Activated CD8-positive, alpha-beta memory T cell treated with anti-CD3 and anti-CD28 coated beads for 36 hours (primary cell): ENCODE results near the gene TPI1. TPM values are rescaled to one million over a fixed set of nuclear protein-coding genes. Genes with fewer than 3 reads are reported as not detected.
"Not testable (repeated sequence)": the region's sequence is repeated elsewhere in the genome, so short reads cannot be mapped to it uniquely, and the experiment has no call there.

Source experiments
- CTCF ChIA-PET: fragments of 350-600 bp; sonication (Branson Sonifier 250); formaldehyde crosslinking; loops from one replicate; lab custom pipeline; 2021; ENCODE audit warnings: antibody characterized with exemption; lab: Charles Lee
- POLR2A ChIA-PET: fragments of 350-600 bp; sonication (Branson Sonifier 250); formaldehyde crosslinking; loops from one replicate; lab custom pipeline; 2021; ENCODE audit warnings: antibody characterized with exemption; lab: Charles Lee
- total RNA-seq, 2 experiments: library from RNA; stranded (reverse); gene quantifications; one replicate each; pipeline ENCODE4 v1.2.3, GENCODE V29; 2021

TPI1 gene
- total RNA-seq, 2 experiments from 2014 or later: 1,928 to 1,984 TPM

DNA sequence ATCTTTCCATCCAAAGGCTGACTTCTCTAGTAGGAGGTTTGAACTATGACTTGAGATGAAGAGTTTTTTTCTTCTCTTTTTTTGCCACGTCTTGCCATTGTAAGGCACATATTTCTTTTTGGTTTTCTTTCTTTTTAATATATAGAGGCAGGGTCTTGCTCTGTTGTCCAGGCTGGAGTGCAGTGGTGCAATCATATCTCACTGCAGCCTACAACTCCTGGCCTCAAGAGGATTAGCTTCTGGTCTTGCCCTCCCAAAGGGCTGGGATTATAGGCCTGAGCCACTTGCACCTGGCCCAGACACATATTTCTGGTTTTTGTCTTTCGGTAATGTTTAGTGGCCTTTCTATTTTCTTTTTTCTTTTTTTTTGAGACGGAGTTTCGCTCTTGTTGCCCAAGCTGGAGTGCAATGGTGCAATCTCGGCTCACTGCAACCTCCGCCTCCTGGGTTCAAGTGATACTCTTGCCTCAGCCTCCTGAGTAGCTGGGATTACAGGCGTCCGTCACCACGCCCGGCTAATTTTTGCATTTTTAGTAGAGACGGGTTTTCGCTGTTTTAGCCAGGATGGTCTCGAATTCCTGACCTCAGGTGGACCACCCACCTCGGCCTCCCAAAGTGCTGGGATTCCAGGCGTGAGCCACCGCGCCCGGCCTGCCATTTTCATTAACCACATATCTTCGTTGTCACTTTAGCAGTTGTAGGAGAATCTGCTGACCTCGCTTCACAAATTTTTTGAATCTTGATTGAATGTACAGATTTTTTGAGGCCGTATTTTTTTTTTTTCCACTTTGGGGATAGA, 22.6 kb downstream of the TPI1 start:
- ChIA-PET CTCF (interaction anchor here (1.2 kb wide), 1 partner anchor 17 kb away, joined by 4 read pairs; the partner anchor contains the start of gene SPSB2), POLR2A (interaction anchor here (1.0 kb wide), 1 partner anchor 17 kb away, joined by 4 read pairs; the partner anchor contains the start of gene SPSB2)

DNA sequence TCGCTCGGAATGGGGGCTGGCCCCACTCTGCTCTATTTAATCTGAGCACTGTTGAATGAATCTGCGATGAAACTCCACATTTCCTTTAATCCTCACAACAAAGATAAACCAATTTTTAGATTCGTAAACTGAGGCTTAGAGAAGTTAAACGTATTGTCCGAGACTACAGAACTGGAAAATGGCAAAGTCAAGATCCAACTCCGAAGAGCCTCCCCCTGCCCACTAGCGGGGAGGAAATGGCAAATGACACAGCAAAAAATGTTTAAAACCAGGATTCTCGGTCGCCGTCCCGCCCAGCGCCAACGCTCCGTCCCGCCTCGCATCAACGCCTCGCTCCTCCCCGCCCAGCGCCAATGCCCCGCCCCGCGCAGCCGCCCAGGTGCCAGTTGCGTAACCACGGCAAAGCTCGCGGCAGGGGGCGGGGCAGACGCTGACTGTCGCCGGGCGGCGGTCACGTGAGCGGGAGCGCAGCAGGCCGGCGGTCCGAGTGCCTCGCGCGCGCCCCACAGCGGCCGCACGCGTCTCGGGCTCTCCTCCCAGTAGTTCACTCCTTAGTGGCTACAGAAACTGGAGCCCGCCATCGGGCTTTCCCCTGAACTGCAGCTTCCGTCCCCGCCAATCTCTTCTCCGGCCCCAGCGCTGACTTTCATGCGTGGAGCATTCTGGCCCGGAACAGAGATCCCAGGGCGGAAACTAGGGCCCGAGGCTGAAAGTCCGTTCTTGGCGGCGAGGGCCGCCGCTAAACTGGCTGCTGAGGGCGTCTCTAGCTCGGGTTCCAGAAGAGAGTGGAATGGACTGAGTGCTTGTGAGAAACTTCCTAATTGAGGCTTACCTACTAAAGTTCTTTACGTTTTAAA, 23.7 kb downstream of the TPI1 start:
- ChIA-PET POLR2A (interaction anchor here (0.8 to 1.6 kb wide), 10 partner anchors 14 to 358 kb away, joined by 3 to 20 read pairs (median 6); partner anchors contain the start of genes C12orf57, CDCA3, COPS7A and ENO2), CTCF (interaction anchor here (0.7 to 2.2 kb wide), 21 partner anchors 10 to 138 kb away, joined by 3 to 30 read pairs (median 4); partner anchors contain the start of genes CD4, CDCA3, ENO2 and MLF2)

DNA sequence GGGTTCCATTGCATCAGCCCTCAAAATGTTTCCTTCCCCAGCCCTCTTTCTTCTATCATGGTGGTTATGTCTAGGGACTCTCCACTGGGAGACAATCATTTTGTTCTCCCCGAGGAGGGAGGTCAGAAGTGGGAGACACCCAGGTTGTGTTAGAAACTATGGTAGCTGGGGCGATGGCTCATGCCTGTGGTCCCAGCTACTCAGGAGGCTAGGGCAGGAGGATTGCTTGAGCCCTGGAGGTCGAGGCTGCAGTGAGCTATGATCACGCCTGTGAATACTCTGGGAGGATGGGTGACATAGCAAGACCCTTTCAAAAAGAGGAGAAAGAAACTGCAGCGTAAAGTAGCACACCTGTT, 24.3 kb downstream of the TPI1 start:
- ChIA-PET CTCF (interaction anchor here (0.7 to 2.2 kb wide), 20 partner anchors 11 to 139 kb away, joined by 3 to 30 read pairs (median 4); partner anchors contain the start of genes CD4, CDCA3, ENO2 and MLF2), POLR2A (interaction anchor here (0.8 to 1.6 kb wide), 9 partner anchors 14 to 359 kb away, joined by 3 to 20 read pairs (median 7); partner anchors contain the start of genes C12orf57, CDCA3, COPS7A and ENO2)

DNA sequence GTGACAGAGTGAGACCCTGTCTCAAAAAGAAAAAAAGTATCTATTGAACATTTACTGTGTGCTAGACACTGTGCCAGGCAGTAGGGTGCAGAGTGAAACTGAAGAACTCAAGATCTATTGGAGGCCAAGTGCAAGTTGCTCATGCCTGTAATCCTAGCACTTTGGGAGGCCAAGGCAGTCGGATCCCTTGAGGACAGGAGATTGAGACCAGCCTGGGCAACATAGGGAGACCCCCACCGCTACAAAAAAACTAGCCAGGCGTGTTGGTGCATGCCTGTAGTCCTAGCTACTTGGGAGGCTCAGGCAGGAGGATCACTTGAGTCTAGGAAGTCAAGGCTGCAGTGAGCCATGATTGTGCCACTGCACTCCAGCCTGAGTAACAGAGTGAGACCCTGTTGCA, 25.4 kb downstream of the TPI1 start:
- ChIA-PET POLR2A (interaction anchor here (0.7 kb wide), 1 partner anchor 9 kb away, joined by 5 read pairs; no protein-coding TSS in a partner anchor), CTCF (interaction anchor here (1.4 to 2.2 kb wide), 3 partner anchors 12 to 31 kb away, joined by 4 to 21 read pairs (median 17); no protein-coding TSS in a partner anchor)

DNA sequence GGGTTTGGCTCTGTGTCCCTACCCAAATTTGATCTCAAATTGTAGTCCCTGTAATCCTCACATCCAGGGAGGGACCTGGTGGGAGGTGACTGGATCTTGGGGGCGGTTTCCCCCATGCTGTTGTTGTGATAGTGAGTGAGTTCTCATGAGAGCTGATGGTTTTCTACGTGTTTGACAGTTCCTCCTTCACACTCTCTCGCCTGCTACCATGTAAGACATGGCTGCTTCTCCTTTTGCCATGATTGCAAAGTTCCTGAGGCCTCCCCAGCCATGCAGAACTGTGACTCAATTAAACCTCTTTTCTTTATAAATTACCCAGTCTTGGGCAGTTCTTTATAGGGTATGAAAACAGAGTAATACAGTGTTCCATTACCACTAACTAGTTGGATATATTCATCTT, 27.0 kb downstream of the TPI1 start:
- CTCF ChIA-PET: interaction anchor here (1.1 kb wide), 1 partner anchor 22 kb away, joined by 4 read pairs; no protein-coding TSS in a partner anchor
- POLR2A ChIA-PET: no interaction called here

DNA sequence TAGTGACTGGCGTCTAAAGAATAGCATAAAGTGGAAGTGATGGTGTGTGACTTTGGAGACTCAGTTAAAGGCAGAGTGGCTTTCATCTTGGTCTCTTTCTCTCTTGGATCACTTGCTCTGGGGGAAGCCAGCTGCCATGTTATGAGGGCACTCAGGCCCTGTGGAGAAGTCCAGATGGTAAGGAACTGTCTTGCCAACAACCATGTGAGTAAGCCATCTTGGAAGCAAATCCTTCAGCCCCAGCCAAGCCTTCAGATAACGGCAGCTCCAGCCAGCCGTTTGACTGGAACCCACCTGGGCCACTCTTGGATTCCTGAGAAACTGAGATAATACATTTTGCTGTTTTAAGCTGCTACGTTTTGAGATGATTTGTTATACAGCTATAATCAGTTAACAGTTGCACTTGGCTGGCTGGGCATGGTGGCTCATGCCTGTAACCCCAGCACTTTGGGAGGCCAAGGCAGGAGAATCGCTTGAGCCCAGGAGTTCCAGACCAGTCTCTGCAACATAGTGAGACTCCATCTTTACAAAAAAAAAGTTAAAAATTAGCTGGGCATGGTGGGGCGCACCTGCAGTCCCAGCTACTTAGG, 29.6 kb downstream of the TPI1 start:
- ChIA-PET CTCF (no interaction called here), POLR2A (no interaction called here)

DNA sequence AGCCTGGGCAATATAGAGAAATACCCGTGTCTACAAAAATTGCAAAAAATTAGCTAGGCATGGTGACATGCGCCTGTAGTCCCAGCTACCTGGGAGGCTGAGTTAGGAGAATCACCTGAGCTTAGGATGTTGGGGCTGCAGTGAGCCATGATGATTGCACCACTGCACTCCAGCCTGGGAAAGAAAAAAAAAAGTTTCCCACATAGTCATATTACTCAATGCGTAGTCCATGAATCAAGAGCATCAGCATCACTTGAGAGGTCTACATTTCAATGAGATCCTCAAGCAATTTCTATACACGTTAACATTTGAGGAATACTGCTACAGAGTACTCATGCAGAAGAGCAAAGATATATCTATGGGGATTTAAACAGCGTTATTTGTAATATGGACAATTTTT, 32.1 kb downstream of the TPI1 start:
- ChIA-PET CTCF (interaction anchor here (0.6 to 1.2 kb wide), 2 partner anchors 27 to 36 kb away, joined by 3 read pairs; partner anchors contain the start of gene SPSB2), POLR2A (no interaction called here)

DNA sequence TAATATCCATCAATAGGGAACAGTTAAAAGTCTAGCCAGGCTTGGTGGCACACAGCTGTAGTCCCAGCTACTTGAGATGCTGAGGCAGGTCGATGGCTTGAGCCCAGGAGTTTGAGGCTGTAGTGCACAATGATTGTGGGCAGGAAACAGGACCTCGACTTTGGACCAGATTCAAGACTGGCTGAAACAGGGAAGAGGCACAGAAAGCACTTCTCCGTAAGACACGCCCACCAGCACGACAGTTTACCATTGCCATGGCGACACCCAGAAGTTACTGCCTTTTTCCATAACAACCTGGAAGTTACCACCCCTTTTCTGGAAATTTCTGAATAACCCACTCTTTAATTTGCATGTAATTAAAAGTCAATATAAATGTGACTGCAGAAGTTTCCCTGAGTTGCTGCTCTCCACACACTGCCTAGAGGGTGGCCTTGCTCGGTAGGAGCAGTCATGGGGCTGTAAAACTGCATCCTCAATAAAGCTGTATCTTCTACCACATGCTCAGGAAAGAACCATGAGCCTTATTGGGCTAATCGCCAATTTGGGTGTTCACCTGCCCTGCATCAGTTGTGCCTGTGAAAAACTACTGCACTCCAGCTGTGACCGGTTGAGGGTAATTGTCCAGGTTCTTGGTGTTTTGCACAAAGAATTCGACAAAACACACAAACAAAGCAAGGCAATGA, 32.6 kb downstream of the TPI1 start:
- CTCF ChIA-PET: interaction anchor here (0.6 to 1.2 kb wide), 2 partner anchors 27 to 35 kb away, joined by 3 read pairs; partner anchors contain the start of gene SPSB2
- POLR2A ChIA-PET: interaction anchor here (0.6 kb wide), 1 partner anchor 9 kb away, joined by 6 read pairs; no protein-coding TSS in a partner anchor

DNA sequence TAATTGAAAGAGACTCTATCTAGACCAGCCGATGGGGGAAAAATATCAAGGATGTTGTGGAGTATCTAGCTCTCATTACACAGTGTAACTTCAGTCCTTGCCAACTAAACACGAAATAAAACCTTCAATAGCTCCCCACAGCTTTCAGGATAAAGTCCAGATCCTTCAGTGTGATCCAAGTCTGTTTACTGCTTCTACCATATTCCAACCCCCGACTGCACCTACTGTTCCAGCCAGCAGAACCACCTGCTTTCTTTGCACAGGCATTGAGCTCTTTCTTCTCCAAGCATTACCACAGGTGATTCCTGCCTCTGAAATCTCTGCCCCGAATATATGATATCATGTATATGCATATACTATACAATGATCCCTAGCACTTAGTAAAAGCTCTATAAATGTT, 35.1 kb downstream of the TPI1 start:
- ChIA-PET CTCF (interaction anchor here (0.8 to 1.0 kb wide), 2 partner anchors 11 to 21 kb away, joined by 3 to 4 read pairs; no protein-coding TSS in a partner anchor), POLR2A (interaction anchor here (0.6 to 0.8 kb wide), 2 partner anchors 10 to 179 kb away, joined by 3 to 5 read pairs; no protein-coding TSS in a partner anchor)

DNA sequence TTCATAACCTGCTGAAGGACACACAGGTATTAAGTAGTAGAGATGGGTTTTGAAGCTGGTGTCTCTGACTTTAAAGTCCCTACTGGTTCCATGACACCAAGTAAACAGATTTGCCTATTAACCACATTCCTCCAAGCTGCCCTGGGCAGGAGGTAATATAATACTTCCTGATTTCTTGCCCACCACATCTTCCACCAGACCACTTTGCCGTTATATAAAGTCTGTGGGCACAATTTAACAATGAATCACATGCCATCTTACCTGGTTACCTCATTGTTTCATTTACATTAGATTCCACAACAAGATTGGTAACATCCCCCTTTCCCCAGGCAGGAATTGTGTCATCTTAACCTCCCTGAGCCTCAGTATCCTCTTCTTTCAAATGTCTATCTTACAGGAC, 36.4 kb downstream of the TPI1 start:
- CTCF ChIA-PET: interaction anchor here (2.0 kb wide), 1 partner anchor 31 kb away, joined by 8 read pairs; the partner anchor contains the start of gene SPSB2
- POLR2A ChIA-PET: no interaction called here

DNA sequence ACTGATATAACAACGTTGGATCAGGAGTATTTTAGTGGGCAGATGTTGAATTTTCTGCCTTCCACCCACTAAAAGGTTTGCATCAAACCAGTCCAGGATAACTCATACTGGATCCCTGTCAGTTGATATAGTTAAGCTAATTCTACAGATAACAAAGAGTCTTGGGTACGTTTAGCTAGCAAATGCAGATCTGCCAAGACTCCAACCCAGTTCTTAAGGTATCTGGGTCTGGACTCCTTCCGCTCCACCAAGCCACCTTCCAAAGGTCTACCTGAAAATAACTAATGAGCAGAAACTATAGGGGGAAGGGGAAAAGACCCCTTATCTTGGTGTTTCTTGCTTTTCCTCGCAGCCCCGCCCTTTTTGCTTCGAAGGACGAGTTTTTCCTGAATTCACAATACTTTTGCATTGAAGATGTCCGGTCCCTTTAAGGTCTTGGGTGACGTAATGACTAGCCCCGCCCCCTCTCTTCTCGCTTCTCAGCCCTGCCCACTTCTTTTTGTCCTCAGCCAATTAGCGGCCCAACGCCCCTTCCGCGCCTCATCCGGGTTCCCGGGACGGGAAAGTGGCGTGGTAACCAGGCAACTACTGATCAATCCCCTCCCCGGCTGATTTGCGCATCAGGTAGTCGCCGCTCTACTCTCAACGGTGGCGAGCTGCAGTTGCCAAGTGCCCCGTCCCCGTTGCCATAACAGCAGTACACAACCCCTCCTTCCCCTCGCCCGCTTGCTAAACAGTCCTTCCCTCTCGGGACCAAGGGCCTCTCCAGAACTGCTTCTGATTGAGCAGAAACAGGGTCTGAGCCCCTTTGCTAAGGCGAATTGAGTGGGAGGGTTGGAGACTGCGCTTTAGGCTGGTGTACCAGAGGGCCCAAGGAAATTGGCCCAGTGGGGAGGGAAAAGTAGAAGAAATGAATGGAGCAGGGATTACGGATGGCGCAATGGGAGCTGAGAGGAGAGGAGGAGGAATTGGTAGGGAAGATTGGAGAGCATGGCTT, 37.2 kb downstream of the TPI1 start, which contains the start of gene LRRC23:
Gene LRRC23 (plus strand): TSS at position 543 of the 997 bp plus-strand sequence. CDS start 812 bp downstream, outside the sequence.
- CTCF ChIA-PET: interaction anchor here (0.5 to 3.0 kb wide), 4 partner anchors 13 to 44 kb away, joined by 3 to 17 read pairs (median 6); partner anchors contain the start of gene SPSB2
- POLR2A ChIA-PET: interaction anchor here (1.0 to 1.2 kb wide), 3 partner anchors 13 to 22 kb away, joined by 3 to 5 read pairs (median 4); no protein-coding TSS in a partner anchor

DNA sequence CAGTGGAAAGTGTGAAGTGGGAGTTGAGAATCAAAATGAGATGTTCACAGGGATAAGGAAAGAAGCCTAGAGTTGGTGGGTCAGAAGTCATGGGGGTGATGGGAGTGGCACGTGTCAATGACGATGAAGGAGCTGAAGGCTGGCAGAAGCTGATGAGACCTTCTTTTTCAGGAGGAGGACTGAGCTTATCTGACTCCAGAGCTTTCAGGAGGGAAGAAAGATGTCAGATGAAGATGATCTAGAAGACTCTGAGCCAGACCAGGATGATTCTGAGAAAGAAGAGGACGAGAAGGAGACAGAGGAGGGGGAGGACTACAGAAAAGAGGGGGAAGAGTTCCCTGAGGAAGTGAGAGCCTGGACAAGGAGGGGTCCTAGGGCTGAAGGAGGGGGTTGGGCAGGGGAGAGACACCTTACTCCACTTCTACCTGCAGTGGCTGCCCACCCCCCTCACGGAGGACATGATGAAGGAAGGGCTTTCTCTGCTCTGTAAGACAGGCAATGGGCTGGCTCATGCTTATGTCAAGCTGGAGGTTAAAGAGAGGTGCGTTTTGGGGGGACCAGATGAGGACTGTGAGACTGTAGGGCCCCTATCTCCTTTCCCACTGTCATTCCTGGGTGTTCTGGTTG, 38.2 kb downstream of the TPI1 start:
- POLR2A ChIA-PET: interaction anchor here (0.6 to 1.2 kb wide), 4 partner anchors 14 to 25 kb away, joined by 3 to 5 read pairs (median 4); no protein-coding TSS in a partner anchor
- CTCF ChIA-PET: interaction anchor here (0.5 to 3.0 kb wide), 4 partner anchors 14 to 43 kb away, joined by 3 to 17 read pairs (median 6); partner anchors contain the start of gene SPSB2

DNA sequence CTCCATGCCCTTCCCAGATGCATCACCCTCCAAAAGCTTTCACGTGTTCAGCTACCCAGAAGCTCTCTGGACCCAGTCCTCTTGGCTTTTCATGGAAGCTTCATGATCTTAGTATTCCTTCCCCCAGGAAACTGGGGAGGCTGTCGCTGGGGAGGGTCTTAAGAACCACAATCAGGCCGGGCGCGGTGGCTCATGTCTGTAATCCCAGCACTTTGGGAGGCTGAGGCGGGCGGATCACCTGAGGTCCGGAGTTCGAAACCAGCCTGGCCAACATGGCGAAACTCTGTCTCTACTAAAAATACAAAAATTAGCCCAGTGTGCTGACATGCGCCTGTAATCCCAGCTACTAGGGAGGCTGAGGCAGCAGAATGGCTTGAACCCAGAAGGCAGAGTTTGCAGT, 40.8 kb downstream of the TPI1 start:
- POLR2A ChIA-PET: not testable (repeated sequence)
- CTCF ChIA-PET: interaction anchor here (2.7 to 2.9 kb wide), 2 partner anchors 36 to 39 kb away, joined by 7 to 9 read pairs; no protein-coding TSS in a partner anchor

DNA sequence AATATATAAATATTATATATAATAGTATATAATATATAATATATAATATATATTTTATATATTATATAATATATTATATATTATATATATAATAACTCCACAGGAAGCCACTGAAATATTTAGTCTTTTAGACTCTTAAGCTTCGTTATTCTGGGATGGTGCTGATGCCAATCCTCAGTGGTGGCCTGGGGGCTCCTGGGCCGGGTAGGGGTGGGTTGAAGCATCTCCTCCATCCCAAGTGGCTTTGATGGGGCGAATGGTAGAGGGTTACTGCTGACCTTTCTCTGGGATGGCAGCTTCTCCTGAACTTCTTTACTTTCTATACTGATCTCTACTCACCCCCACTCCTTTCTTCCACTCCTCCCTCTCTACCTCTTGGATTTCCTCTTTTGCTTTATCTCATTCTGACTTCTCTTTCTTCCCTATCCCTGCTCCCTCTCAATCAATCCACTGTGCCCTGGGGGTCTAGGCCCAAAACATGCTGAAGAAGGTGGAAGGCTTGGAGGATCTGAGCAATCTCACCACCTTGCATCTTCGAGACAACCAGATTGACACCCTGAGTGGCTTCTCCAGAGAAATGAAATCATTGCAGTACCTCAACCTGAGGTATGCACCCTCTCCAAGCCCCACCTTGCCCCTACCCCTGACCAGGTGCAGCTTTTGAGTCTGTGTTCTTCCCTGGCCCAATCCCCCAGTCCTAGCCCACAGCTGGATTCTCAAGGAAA, 42.3 kb downstream of the TPI1 start:
- CTCF ChIA-PET: interaction anchor here (1.2 to 2.9 kb wide), 2 partner anchors 14 to 40 kb away, joined by 4 to 9 read pairs; no protein-coding TSS in a partner anchor
- POLR2A ChIA-PET: no interaction called here
